ENCODE results near the gene NEK1. TPM values are rescaled to one million over a fixed set of nuclear protein-coding genes. Genes with fewer than 3 reads are reported as not detected.

Gene NEK1
- total and polyA plus RNA-seq, 2 of the 4 experiments (the other 2 are of a cell fraction): 3.3 to 3.9 TPM

GRCh38 chr4:169617306-169617705 is 4.9 kb upstream of the NEK1 start:
- dilution Hi-C loops (cut with HindIII; ENCODE audit: low sequenced_read_pairs, unreplicated experiment) (no loop called here), intact Hi-C loops (cut with micrococcal nuclease) (no loop called here), in situ Hi-C loops (cut with MboI; ENCODE audit: low sequenced_read_pairs) (loop anchor here (25.0 kb wide), 1 partner anchor 445 kb away; no protein-coding TSS in a partner anchor)
- Histone ChIP-seq H4K8ac (ENCODE audit: low read depth in 2 of 2, low read length in 2 of 2) (no peak overlapping the region), H4K5ac (ENCODE audit: low read depth, low read length) (no peak overlapping the region), H3K56ac (ENCODE audit: extremely low read depth, insufficient read depth, low read length) (no peak overlapping the region), H3K9me1 (ENCODE audit: insufficient read depth, low read length) (no peaks in the 10 kb centered on the region), H2BK15ac (ENCODE audit: low read depth, low read length) (no peak overlapping the region), H3K79me1 (ENCODE audit: low read depth in 1 of 2, low read length in 2 of 2) (peaks cover 0 to 7% of the 10 kb centered on the region in 2 experiments; a peak in 3 of 4 replicates), H2BK120ac (ENCODE audit: low read depth, low read length) (no peak overlapping the region), H3K23ac (ENCODE audit: low read depth, low read length) (no peak overlapping the region), H2AK9ac (replicated peaks; ENCODE audit: low read depth, low read length, poor library complexity) (no peak overlapping the region), H3K27ac (ENCODE audit: insufficient read depth, low read length) (no peak overlapping the region), H2AFZ (replicated peaks; ENCODE audit: low read length, poor library complexity) (no peak overlapping the region), H3K36me3 (ENCODE audit: control insufficient read depth, insufficient read depth, low read length) (no peaks in the 10 kb centered on the region), H3K18ac (ENCODE audit: low read depth, low read length) (no peak overlapping the region), H3K9me3 (ENCODE audit: control insufficient read depth, insufficient read depth, low read length) (no peaks in the 10 kb centered on the region), H3K4me1 (ENCODE audit: control insufficient read depth, insufficient read depth, low read length) (no peaks in the 10 kb centered on the region), H3K14ac (replicated peaks; ENCODE audit: low read depth, low read length) (no peak overlapping the region), H3K27me3 (ENCODE audit: control insufficient read depth, insufficient read depth, low read length) (no peaks in the 10 kb centered on the region), H3K4ac (ENCODE audit: low read depth, low read length) (no peak overlapping the region), H2BK5ac (ENCODE audit: low read depth, low read length, poor library complexity, severe bottlenecking) (no peak overlapping the region), H3K4me2 (ENCODE audit: low read depth, low read length) (no peak overlapping the region), H3K4me3 (ENCODE audit: insufficient read depth, low read depth, low read length) (no peak overlapping the region), H4K20me1 (ENCODE audit: insufficient read depth, low read length) (peaks cover 6% of the 10 kb centered on the region; the same call in 1 of the 2 replicates), H4K91ac (ENCODE audit: insufficient read depth, low read depth, low read length) (no peak overlapping the region), H2AK5ac (ENCODE audit: low read depth, low read length) (no peak overlapping the region), H2BK20ac (ENCODE audit: low read depth, low read length) (no peak overlapping the region), H3K9ac (ENCODE audit: low read depth, low read length) (no peak overlapping the region)
- WGBS, 2 experiments (ENCODE audit: extremely low coverage in 2 of 2, insufficient read length in 1 of 2): no CpG with 5 or more reads among the region's 2 CpGs
- POLR2A ChIA-PET (ENCODE audit: unreplicated experiment): no interaction called here
- CTCF ChIA-PET: no interaction called here
- ATAC-seq (ENCODE audit: low read depth) (no peak), DNase-seq (no peak)
- TF ChIP-seq RCOR1 (IDR thresholded peaks at IDR 0.05; ENCODE audit: insufficient replicate concordance, low read length) (no peak), CHD1 (IDR thresholded peaks at IDR 0.05; ENCODE audit: low read depth, low read length) (no peak), FOS (IDR thresholded peaks at IDR 0.05; ENCODE audit: low read depth, low read length) (no peak), MAFK (IDR thresholded peaks at IDR 0.05; ENCODE audit: low read depth, low read length) (no peak), MXI1 (IDR thresholded peaks at IDR 0.05; ENCODE audit: borderline replicate concordance, low read depth, low read length) (no peak), BHLHE40 (IDR thresholded peaks at IDR 0.05; ENCODE audit: low read depth, low read length) (no peak), CEBPB (IDR thresholded peaks at IDR 0.05; ENCODE audit: low read depth, low read length) (no peak), POLR2A (IDR thresholded peaks at IDR 0.05; ENCODE audit: low read depth, low read length) (no peak), RAD21 (IDR thresholded peaks at IDR 0.05; ENCODE audit: low read length) (no peak), MAZ (IDR thresholded peaks at IDR 0.05; ENCODE audit: borderline replicate concordance, low read depth, low read length) (no peak), SMC3 (IDR thresholded peaks at IDR 0.05; ENCODE audit: low read depth, low read length) (no peak), NFE2L2 (IDR thresholded peaks at IDR 0.05; ENCODE audit: low read depth, low read length) (no peak)
- TF ChIP-seq, protein P1, sequence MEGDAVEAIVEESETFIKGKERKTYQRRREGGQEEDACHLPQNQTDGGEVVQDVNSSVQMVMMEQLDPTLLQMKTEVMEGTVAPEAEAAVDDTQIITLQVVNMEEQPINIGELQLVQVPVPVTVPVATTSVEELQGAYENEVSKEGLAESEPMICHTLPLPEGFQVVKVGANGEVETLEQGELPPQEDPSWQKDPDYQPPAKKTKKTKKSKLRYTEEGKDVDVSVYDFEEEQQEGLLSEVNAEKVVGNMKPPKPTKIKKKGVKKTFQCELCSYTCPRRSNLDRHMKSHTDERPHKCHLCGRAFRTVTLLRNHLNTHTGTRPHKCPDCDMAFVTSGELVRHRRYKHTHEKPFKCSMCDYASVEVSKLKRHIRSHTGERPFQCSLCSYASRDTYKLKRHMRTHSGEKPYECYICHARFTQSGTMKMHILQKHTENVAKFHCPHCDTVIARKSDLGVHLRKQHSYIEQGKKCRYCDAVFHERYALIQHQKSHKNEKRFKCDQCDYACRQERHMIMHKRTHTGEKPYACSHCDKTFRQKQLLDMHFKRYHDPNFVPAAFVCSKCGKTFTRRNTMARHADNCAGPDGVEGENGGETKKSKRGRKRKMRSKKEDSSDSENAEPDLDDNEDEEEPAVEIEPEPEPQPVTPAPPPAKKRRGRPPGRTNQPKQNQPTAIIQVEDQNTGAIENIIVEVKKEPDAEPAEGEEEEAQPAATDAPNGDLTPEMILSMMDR (conservative IDR thresholded peaks at IDR 0.05; ENCODE audit: low read depth, low read length): no peak
- TF ChIP-seq, protein P2, sequence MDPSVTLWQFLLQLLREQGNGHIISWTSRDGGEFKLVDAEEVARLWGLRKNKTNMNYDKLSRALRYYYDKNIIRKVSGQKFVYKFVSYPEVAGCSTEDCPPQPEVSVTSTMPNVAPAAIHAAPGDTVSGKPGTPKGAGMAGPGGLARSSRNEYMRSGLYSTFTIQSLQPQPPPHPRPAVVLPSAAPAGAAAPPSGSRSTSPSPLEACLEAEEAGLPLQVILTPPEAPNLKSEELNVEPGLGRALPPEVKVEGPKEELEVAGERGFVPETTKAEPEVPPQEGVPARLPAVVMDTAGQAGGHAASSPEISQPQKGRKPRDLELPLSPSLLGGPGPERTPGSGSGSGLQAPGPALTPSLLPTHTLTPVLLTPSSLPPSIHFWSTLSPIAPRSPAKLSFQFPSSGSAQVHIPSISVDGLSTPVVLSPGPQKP (IDR thresholded peaks at IDR 0.05; ENCODE audit: borderline replicate concordance, low read depth, low read length): no peak
- TF ChIP-seq, protein P3, sequence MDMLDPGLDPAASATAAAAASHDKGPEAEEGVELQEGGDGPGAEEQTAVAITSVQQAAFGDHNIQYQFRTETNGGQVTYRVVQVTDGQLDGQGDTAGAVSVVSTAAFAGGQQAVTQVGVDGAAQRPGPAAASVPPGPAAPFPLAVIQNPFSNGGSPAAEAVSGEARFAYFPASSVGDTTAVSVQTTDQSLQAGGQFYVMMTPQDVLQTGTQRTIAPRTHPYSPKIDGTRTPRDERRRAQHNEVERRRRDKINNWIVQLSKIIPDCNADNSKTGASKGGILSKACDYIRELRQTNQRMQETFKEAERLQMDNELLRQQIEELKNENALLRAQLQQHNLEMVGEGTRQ (IDR thresholded peaks at IDR 0.05; ENCODE audit: low read depth, low read length): no peak
- BruUV-seq (replicated peaks): no TSS peak

Measured in IMR-90 (cell line).